CD8-positive, alpha-beta memory T cell (primary cell): ENCODE data around the gene CENPO. TPM values are rescaled to one million over a fixed set of nuclear protein-coding genes. Genes with fewer than 3 reads are reported as not detected.

ENCODE experiments used
- CTCF ChIA-PET: fragments of 350-600 bp; sonication (Branson Sonifier 250); formaldehyde crosslinking; loops from one replicate; lab custom pipeline; 2021; ENCODE audit warnings: antibody characterized with exemption; lab: Charles Lee
- POLR2A ChIA-PET: fragments of 350-600 bp; sonication (Branson Sonifier 250); formaldehyde crosslinking; loops from one replicate; lab custom pipeline; 2021; ENCODE audit warnings: antibody characterized with exemption; lab: Charles Lee
- DNase-seq, 5 donors: peaks; one replicate each; pipeline versions ENCODE4 v3.0.0 to v3.0.0-alpha.2; 2020 to 2022; ENCODE audit warnings: mixed read lengths in 1 of 5
- H3K27ac ChIP-seq: one replicate; pipeline ENCODE4 v1.7.0; 2013; ENCODE audit warnings: low read depth, mild to moderate bottlenecking, low read length, moderate library complexity
- H3K27me3 ChIP-seq: 2 replicates; pipeline ENCODE4 v1.7.0; 2013; ENCODE audit warnings: low read length, mild to moderate bottlenecking; ENCODE audit not compliant: insufficient read depth, poor library complexity, severe bottlenecking
- H3K36me3 ChIP-seq: 2 replicates; pipeline ENCODE4 v1.7.0; 2013; ENCODE audit warnings: mild to moderate bottlenecking, low read length, moderate library complexity; ENCODE audit not compliant: insufficient read depth
- H3K4me1 ChIP-seq: 2 replicates; pipeline ENCODE4 v1.7.0; 2013; ENCODE audit warnings: mild to moderate bottlenecking, low read length, moderate library complexity; ENCODE audit not compliant: insufficient read depth
- H3K4me3 ChIP-seq: 2 replicates; pipeline ENCODE4 v1.7.0; 2013; ENCODE audit warnings: mild to moderate bottlenecking, low read length
- H3K9me3 ChIP-seq: 2 replicates; pipeline ENCODE4 v1.7.0; 2013; ENCODE audit warnings: mild to moderate bottlenecking, low read length
- H3K27ac Mint-ChIP-seq, 8 donors: one replicate each; pipeline ENCODE4 v1.8.0; 2020 to 2021; ENCODE audit warnings: mixed read lengths in 8 of 8, mild to moderate bottlenecking in 6 of 8, inconsistent platforms in 3 of 8, moderate library complexity in 3 of 8
- H3K27me3 Mint-ChIP-seq, 2 donors: one replicate each; pipeline ENCODE4 v1.8.0; 2020 to 2021; ENCODE audit warnings: mixed read lengths in 2 of 2, mild to moderate bottlenecking in 1 of 2, moderate library complexity in 1 of 2
- H3K36me3 Mint-ChIP-seq, 3 donors: one replicate each; pipeline ENCODE4 v1.8.0; 2020 to 2021; ENCODE audit warnings: mixed read lengths in 3 of 3, inconsistent platforms in 1 of 3, mild to moderate bottlenecking in 1 of 3
- H3K4me1 Mint-ChIP-seq, 3 donors: one replicate each; pipeline ENCODE4 v1.8.0; 2020 to 2021; ENCODE audit warnings: mixed read lengths in 3 of 3, inconsistent platforms in 1 of 3, mild to moderate bottlenecking in 1 of 3
- H3K4me3 Mint-ChIP-seq, 7 donors: one replicate each; pipeline ENCODE4 v1.8.0; 2020 to 2021; ENCODE audit warnings: mixed read lengths in 7 of 7, mild to moderate bottlenecking in 6 of 7, moderate library complexity in 4 of 7, inconsistent platforms in 2 of 7
- H3K9me3 Mint-ChIP-seq, 5 donors: one replicate each; pipeline ENCODE4 v1.8.0; 2020 to 2022; ENCODE audit warnings: mixed read lengths in 5 of 5, mild to moderate bottlenecking in 3 of 5, moderate library complexity in 2 of 5, inconsistent platforms in 1 of 5
- polyA plus RNA-seq: library from polyadenylated mRNA; unstranded; fragments of 300-500 nt; fragmentation: Illumina TruSeq; gene quantifications from one replicate; pipeline ENCODE4 v1.2.3, GENCODE V29; 2021
- total RNA-seq, 2 experiments: library from RNA; stranded (reverse); gene quantifications; one replicate each; pipeline ENCODE4 v1.2.3, GENCODE V29; 2021

CENPO gene
- total and polyA plus RNA-seq, 3 experiments from 2014 or later: 4.2 to 51.7 (median 43.0) TPM

DNA sequence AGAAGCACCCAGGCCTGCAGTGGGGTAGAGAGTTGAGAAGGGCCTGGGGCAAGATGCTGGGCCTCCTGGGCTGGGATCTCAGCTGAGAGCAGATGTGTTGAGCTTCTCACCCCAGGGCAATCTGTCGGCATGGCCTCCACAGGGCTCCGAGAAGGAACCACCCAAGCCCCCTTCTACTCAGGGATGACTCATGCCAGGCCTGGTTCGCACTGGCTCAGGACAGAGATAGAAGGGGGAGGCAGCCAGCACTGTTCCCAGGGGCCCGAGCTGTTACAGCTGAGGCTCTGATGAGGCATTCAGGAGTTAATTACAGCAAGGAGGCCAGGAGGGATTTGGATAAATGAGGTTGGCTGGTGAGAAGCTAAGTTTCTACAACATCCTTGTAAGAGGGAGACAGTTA, 62.5 kb downstream of the CENPO start:
- no peak for DNase-seq
- H3K27ac Mint-ChIP-seq: peak overlapping the region in 1 of 8 donors; percentile 54

DNA sequence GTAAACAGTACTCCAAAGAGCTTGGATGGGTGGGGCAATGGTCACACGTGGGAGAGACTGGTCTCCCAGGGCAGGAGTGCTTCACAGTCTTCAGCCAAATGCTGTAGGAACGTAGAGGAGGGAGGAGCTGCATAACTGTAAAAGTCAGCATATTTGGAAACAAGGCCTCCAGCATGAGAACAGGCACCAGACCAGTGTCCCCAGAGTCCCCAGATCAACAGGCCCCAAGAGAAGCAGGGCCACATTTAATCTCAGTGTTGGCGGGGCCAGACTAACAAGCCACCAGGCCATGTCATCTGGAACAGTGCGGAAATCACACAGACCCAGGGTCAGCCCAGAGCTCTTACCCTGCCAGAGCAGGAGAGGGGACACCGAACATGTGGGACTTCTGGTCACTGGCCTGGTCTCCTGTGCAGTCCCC, 63.6 kb downstream of the CENPO start:
- no peak overlapping the region for H3K4me3 ChIP-seq
- no peak overlapping the region for H3K4me3 Mint-ChIP-seq
- H3K27me3 ChIP-seq: no peaks in the 10 kb centered on the region
- no peak for DNase-seq
- no peaks in the 10 kb centered on the region for H3K4me1 ChIP-seq
- CTCF ChIA-PET: no interaction called here
- POLR2A ChIA-PET: no interaction called here
- no peaks in the 10 kb centered on the region for H3K36me3 ChIP-seq
- no peaks in the 10 kb centered on the region for H3K4me1 Mint-ChIP-seq
- no peaks in the 10 kb centered on the region for H3K9me3 Mint-ChIP-seq
- no peak overlapping the region for H3K27ac ChIP-seq
- no peaks in the 10 kb centered on the region for H3K9me3 ChIP-seq
- peaks cover 0 to 9% (median 4%) of the 10 kb centered on the region in 3 donors for H3K36me3 Mint-ChIP-seq
- H3K27ac Mint-ChIP-seq: no peak overlapping the region
- no peaks in the 10 kb centered on the region for H3K27me3 Mint-ChIP-seq

More for the DNA sequence above, 62.5 kb downstream of the CENPO start:
- peaks cover 0 to 9% (median 4%) of the 10 kb centered on the region in 3 donors for H3K36me3 Mint-ChIP-seq
- no peaks in the 10 kb centered on the region for H3K9me3 Mint-ChIP-seq
- no peak overlapping the region for H3K4me3 Mint-ChIP-seq
- ChIA-PET CTCF (no interaction called here), POLR2A (no interaction called here)
- Histone ChIP-seq H3K27ac (no peak overlapping the region), H3K36me3 (no peaks in the 10 kb centered on the region), H3K4me1 (no peaks in the 10 kb centered on the region), H3K27me3 (no peaks in the 10 kb centered on the region), H3K9me3 (no peaks in the 10 kb centered on the region), H3K4me3 (no peak overlapping the region)
- H3K4me1 Mint-ChIP-seq: no peaks in the 10 kb centered on the region
- H3K27me3 Mint-ChIP-seq: no peaks in the 10 kb centered on the region

DNA sequence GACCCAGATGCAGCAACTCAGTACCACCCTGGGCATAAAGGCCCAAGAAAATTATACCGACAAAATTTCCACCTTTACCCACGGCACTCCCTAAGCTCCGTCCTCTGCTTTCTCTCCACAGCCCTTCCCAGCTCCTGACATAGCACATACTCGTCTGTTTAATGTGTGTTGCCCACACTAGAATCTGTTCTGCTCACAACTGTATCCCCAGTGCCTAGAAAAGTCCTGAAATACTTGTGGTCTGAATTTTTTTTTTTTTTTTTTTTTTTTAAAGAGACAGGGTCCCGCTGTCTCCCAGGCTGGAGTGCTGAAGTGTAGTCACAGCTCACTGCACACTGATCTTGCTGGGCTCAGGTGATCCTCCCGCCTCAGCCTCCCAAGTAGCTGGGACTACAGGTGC, 64.5 kb downstream of the CENPO start:
- no peak overlapping the region for H3K27ac Mint-ChIP-seq
- no peak overlapping the region for H3K4me3 Mint-ChIP-seq
- no peak for DNase-seq
- no peaks in the 10 kb centered on the region for H3K4me1 ChIP-seq
- no peak overlapping the region for H3K4me3 ChIP-seq
- no peaks in the 10 kb centered on the region for H3K9me3 Mint-ChIP-seq
- ChIA-PET CTCF (no interaction called here), POLR2A (interaction anchor here (0.5 kb wide), 1 partner anchor 18 kb away, joined by 4 read pairs; no protein-coding TSS in a partner anchor)
- H3K27me3 ChIP-seq: no peaks in the 10 kb centered on the region
- H3K4me1 Mint-ChIP-seq: no peaks in the 10 kb centered on the region
- no peaks in the 10 kb centered on the region for H3K36me3 ChIP-seq
- no peak overlapping the region for H3K27ac ChIP-seq
- H3K9me3 ChIP-seq: no peaks in the 10 kb centered on the region
- H3K27me3 Mint-ChIP-seq: no peaks in the 10 kb centered on the region
- peaks cover 0 to 9% (median 4%) of the 10 kb centered on the region in 3 donors for H3K36me3 Mint-ChIP-seq

DNA sequence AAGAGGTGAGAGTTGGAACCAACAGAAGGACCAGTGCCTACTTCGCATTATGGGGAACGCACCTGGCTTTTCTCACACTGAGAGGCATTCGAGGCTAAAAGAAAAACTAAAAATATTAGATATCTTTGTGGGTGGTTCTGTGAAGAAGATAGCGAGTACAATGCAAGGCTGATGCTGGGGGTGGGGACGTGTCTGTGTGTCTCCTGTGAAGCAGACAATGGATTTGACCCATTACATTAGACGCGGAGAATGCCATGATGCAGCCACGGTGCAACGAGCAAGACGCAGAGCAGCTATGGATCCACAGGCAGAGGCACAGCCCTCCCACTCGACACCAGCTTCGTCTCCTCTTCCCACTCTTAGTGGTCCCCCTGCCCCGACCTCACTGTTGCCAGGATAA, 65.8 kb downstream of the CENPO start:
- no peak overlapping the region for H3K4me3 ChIP-seq
- H3K27me3 ChIP-seq: no peaks in the 10 kb centered on the region
- H3K36me3 ChIP-seq: no peaks in the 10 kb centered on the region
- H3K9me3 Mint-ChIP-seq: no peaks in the 10 kb centered on the region
- H3K36me3 Mint-ChIP-seq: peaks cover 0 to 9% (median 4%) of the 10 kb centered on the region in 3 donors
- H3K4me1 ChIP-seq: no peaks in the 10 kb centered on the region
- H3K4me3 Mint-ChIP-seq: no peak overlapping the region
- no peaks in the 10 kb centered on the region for H3K4me1 Mint-ChIP-seq
- no peaks in the 10 kb centered on the region for H3K9me3 ChIP-seq
- no peaks in the 10 kb centered on the region for H3K27me3 Mint-ChIP-seq
- H3K27ac Mint-ChIP-seq: no peak overlapping the region
- ChIA-PET CTCF (no interaction called here), POLR2A (no interaction called here)
- no peak for DNase-seq
- no peak overlapping the region for H3K27ac ChIP-seq

DNA sequence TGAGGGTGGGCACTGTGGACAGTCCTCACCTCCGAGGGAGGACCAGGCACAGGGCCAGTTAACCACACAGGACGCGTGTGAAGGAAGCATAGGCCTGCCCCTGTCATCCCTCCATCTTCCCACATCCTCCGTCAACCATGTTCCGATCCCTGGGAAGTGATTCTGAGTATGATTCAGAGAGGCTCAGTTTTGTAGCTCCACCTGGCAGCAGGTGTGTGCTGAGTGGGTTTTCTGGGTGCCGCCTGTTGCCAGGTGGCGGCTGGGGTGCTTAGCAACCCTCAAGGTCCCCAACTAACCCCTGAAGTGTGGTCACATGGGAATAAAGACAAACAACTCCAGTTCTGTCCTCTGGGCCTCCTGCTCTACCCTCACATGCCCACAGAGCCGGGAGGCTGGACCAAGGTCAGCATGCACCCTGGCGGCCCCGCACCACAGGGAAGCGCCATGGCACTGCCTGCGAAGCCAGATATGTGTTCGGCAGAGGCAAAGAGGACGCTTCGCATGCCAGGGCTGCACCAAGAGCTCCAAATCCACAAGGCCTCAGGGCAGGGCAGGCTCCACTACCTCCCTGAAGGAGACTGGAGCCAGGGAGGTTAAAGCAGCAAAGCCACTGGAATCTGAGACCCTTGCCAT, 66.9 kb downstream of the CENPO start:
- DNase-seq: no peak
- Mint-ChIP-seq H3K27me3 (no peaks in the 10 kb centered on the region), H3K4me3 (no peak overlapping the region), H3K4me1 (no peaks in the 10 kb centered on the region), H3K9me3 (no peaks in the 10 kb centered on the region), H3K36me3 (peaks cover 0 to 9% (median 1%) of the 10 kb centered on the region in 3 donors), H3K27ac (no peak overlapping the region)
- ChIA-PET CTCF (interaction anchor here (0.9 kb wide), 1 partner anchor 450 kb away, joined by 3 read pairs; no protein-coding TSS in a partner anchor), POLR2A (no interaction called here)
- H3K27me3 ChIP-seq: no peaks in the 10 kb centered on the region
- H3K4me1 ChIP-seq: no peaks in the 10 kb centered on the region
- H3K36me3 ChIP-seq: no peaks in the 10 kb centered on the region
- H3K9me3 ChIP-seq: no peaks in the 10 kb centered on the region
- no peak overlapping the region for H3K27ac ChIP-seq
- no peak overlapping the region for H3K4me3 ChIP-seq

DNA sequence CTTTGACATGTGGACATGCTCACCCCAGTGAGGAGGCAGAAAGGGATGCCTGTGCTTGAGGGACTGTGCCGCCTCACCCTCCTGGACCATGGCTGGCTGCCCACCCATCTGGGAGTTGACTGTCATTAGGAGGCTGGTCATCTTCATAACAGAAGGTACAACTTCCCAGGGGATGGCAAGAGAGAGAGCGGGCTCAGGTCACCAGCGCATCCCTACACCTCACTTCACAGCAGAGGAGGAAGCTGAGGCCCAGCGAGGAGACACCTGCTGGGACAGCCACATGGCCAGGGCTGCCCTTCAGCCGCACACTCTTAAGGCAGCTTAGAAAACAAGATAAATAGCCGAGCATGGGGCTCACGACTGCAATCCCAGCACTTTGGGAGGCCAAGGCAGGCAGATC, 67.4 kb downstream of the CENPO start:
- no peaks in the 10 kb centered on the region for H3K36me3 ChIP-seq
- Mint-ChIP-seq H3K27ac (no peak overlapping the region), H3K27me3 (no peaks in the 10 kb centered on the region), H3K4me1 (no peaks in the 10 kb centered on the region), H3K9me3 (no peaks in the 10 kb centered on the region), H3K36me3 (peaks cover 0 to 9% (median 1%) of the 10 kb centered on the region in 3 donors), H3K4me3 (no peak overlapping the region)
- POLR2A ChIA-PET: no interaction called here
- no peak overlapping the region for H3K27ac ChIP-seq
- CTCF ChIA-PET: interaction anchor here (0.9 kb wide), 1 partner anchor 451 kb away, joined by 3 read pairs; no protein-coding TSS in a partner anchor
- DNase-seq: no peak
- H3K27me3 ChIP-seq: no peaks in the 10 kb centered on the region
- H3K4me3 ChIP-seq: no peak overlapping the region
- no peaks in the 10 kb centered on the region for H3K9me3 ChIP-seq
- no peaks in the 10 kb centered on the region for H3K4me1 ChIP-seq

DNA sequence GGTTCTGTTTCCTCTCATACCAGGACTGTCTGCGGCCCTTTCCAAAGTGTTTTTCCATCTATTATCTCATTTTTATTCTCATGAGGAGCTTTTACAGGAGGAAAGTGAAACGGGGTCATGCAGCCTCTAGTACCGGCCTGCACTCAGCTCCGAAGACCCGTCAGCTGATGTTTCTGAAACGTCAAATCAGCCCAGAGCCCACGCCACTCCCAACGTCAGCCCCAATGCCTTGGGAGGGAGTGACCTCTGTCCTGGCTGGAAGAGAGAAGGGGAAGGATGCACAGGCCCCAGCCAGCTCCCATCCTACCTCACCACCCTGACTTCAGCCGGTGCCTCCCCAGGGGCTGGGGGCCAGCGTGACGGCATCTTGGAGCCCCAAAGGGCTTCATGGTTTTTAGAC, 68.3 kb downstream of the CENPO start:
- H3K9me3 ChIP-seq: no peaks in the 10 kb centered on the region
- H3K27ac ChIP-seq: no peak overlapping the region
- H3K4me1 ChIP-seq: no peaks in the 10 kb centered on the region
- Mint-ChIP-seq H3K4me3 (no peak overlapping the region), H3K27ac (peak overlapping the region in 1 of 8 donors; percentile 74), H3K9me3 (no peaks in the 10 kb centered on the region), H3K36me3 (peaks cover 0 to 4% (median 1%) of the 10 kb centered on the region in 3 donors), H3K4me1 (no peaks in the 10 kb centered on the region), H3K27me3 (no peaks in the 10 kb centered on the region)
- ChIA-PET POLR2A (no interaction called here), CTCF (no interaction called here)
- no peak overlapping the region for H3K4me3 ChIP-seq
- H3K36me3 ChIP-seq: no peaks in the 10 kb centered on the region
- H3K27me3 ChIP-seq: no peaks in the 10 kb centered on the region
- DNase-seq: no peak

DNA sequence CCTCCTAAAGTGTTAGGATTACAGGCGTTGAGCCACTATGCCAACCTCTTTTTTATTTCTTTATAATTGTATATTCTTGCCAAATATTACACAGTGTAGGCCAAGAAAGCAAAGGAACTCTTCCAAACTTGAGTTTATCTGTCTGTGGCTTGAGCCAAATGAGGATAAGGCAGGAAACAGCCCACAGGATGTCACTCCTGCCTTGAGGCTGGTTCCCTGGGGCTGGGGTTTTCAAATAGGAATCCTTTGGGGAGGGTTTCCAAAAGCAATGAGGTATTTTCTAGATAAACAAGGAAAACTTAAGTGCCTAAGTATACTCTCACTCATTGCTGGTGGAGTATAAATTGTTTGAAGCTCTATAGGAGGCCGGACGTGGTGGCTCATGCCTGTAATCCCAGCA, 70.4 kb downstream of the CENPO start:
- no peaks in the 10 kb centered on the region for H3K9me3 ChIP-seq
- no peak overlapping the region for H3K27ac ChIP-seq
- no peaks in the 10 kb centered on the region for H3K36me3 ChIP-seq
- no peak for DNase-seq
- ChIA-PET POLR2A (no interaction called here), CTCF (no interaction called here)
- no peaks in the 10 kb centered on the region for H3K27me3 Mint-ChIP-seq
- no peaks in the 10 kb centered on the region for H3K27me3 ChIP-seq
- peaks cover 2 to 14% (median 7%) of the 10 kb centered on the region in 3 donors for H3K4me1 Mint-ChIP-seq
- no peaks in the 10 kb centered on the region for H3K36me3 Mint-ChIP-seq
- H3K9me3 Mint-ChIP-seq: no peaks in the 10 kb centered on the region
- H3K4me3 ChIP-seq: no peak overlapping the region
- H3K27ac Mint-ChIP-seq: no peak overlapping the region
- no peak overlapping the region for H3K4me3 Mint-ChIP-seq
- no peaks in the 10 kb centered on the region for H3K4me1 ChIP-seq
